ENCODE measurements around the gene CCDC18. TPM values are rescaled to one million over a fixed set of nuclear protein-coding genes. Genes with fewer than 3 reads are reported as not detected.
A peak's percentile ranks its signal among the peaks of the same experiment; 100 is the strongest.
"Not testable (repeated sequence)": the region's sequence is repeated elsewhere in the genome, so short reads cannot be mapped to it uniquely, and the experiment has no call there.

The CCDC18 gene
- total RNA-seq, 6 experiments from 2014 or later: 2.3 to 6.9 (median 3.5) TPM

- Histone ChIP-seq H3K4me1 (peaks cover 0 to 24% (median 7%) of the 10 kb centered on the region in 4 donors), H3K27ac (no peak overlapping the region), H3K27me3 (no peaks in the 10 kb centered on the region), H3K4me3 (no peak overlapping the region), H3K36me3 (peaks cover 0 to 3% (median 0%) of the 10 kb centered on the region in 4 donors), H3K9me3 (no peaks in the 10 kb centered on the region)
- TF ChIP-seq POLR2A (IDR thresholded peaks at IDR 0.05): no peak
- no peak for TF ChIP-seq CTCF (IDR thresholded peaks at IDR 0.05)
- DNase-seq (no peak), ATAC-seq (peak in 1 of 4 donors; percentile 33)
- intact Hi-C loops (cut with DNase I): no loop called here
- WGBS (ENCODE audit: insufficient coverage, low coverage, low lambda C conversion rate, missing lambda C conversion rate): 41% methylated on average over 5 of the region's 5 CpGs
Observed at GRCh38 chr1:93207211-93207610, 26.7 kb downstream of the CCDC18 start.

- ATAC-seq (no peak), DNase-seq (no peak)
- Histone ChIP-seq H3K27ac (no peak overlapping the region), H3K9me3 (no peaks in the 10 kb centered on the region), H3K4me1 (no peaks in the 10 kb centered on the region), H3K4me3 (no peak overlapping the region), H3K36me3 (no peaks in the 10 kb centered on the region), H3K27me3 (no peaks in the 10 kb centered on the region)
- intact Hi-C loops (cut with DNase I): no loop called here
- 100% methylated on average over 2 of the region's 2 CpGs for WGBS (ENCODE audit: insufficient coverage, low coverage, low lambda C conversion rate, missing lambda C conversion rate)
- TF ChIP-seq CTCF (IDR thresholded peaks at IDR 0.05) (no peak), POLR2A (IDR thresholded peaks at IDR 0.05) (no peak)
Observed at GRCh38 chr1:93215322-93215721, 34.8 kb downstream of the CCDC18 start.

- no peak overlapping the region for H3K27ac ChIP-seq
- no peaks in the 10 kb centered on the region for H3K36me3 ChIP-seq
- peak overlapping the region in 2 of 3 donors; percentile 6 to 29 for H3K4me3 ChIP-seq
- no peaks in the 10 kb centered on the region for H3K4me1 ChIP-seq
- intact Hi-C loops (cut with DNase I): no loop called here
- WGBS (ENCODE audit: insufficient coverage, low coverage, low lambda C conversion rate, missing lambda C conversion rate): 63% methylated on average over 6 of the region's 6 CpGs
- TF ChIP-seq POLR2A (IDR thresholded peaks at IDR 0.05) (no peak), CTCF (IDR thresholded peaks at IDR 0.05) (no peak)
- ATAC-seq (peak; percentile 52 to 72 (median 62)), DNase-seq (no peak)
- H3K9me3 ChIP-seq: no peaks in the 10 kb centered on the region
- no peaks in the 10 kb centered on the region for H3K27me3 ChIP-seq
Observed at GRCh38 chr1:93219443-93219842, 38.9 kb downstream of the CCDC18 start.

GRCh38 chr1:93220716-93221115 lies 40.2 kb downstream of the CCDC18 start:
- H3K4me3 ChIP-seq; DNase-seq; H3K4me1 ChIP-seq; H3K27me3 ChIP-seq; H3K27ac ChIP-seq; H3K9me3 ChIP-seq; intact Hi-C loops (cut with DNase I); ATAC-seq; H3K36me3 ChIP-seq: not testable (repeated sequence)
- 97% methylated on average over 5 of the region's 5 CpGs for WGBS (ENCODE audit: insufficient coverage, low coverage, low lambda C conversion rate, missing lambda C conversion rate)

- DNase-seq (no peak), ATAC-seq (no peak)
- no peak overlapping the region for H3K27ac ChIP-seq
- no peaks in the 10 kb centered on the region for H3K9me3 ChIP-seq
- H3K4me3 ChIP-seq: no peak overlapping the region
- no peaks in the 10 kb centered on the region for H3K4me1 ChIP-seq
- no peaks in the 10 kb centered on the region for H3K27me3 ChIP-seq
- no peaks in the 10 kb centered on the region for H3K36me3 ChIP-seq
- TF ChIP-seq POLR2A (IDR thresholded peaks at IDR 0.05) (no peak), CTCF (IDR thresholded peaks at IDR 0.05) (no peak)
- intact Hi-C loops (cut with DNase I): no loop called here
- WGBS (ENCODE audit: insufficient coverage, low coverage, low lambda C conversion rate, missing lambda C conversion rate): 86% methylated on average over 3 of the region's 3 CpGs
Observed at GRCh38 chr1:93221913-93222312, 41.4 kb downstream of the CCDC18 start.
